HepG2 (cell line): ENCODE measurements around the gene HOXA6. TPM values are rescaled to one million over a fixed set of nuclear protein-coding genes. Genes with fewer than 3 reads are reported as not detected.
A peak's percentile ranks its signal among the peaks of the same experiment; 100 is the strongest.

Experiments
- ATAC-seq: fragments of 200-7000 bp; cut with Tn5 transposase; 3 replicates; pipeline ENCODE4 v1.9.1; 2020; ENCODE audit warnings: mild to moderate bottlenecking, moderate library complexity
- BruUV-seq: library from RNA; stranded (reverse); fragments of 400-500 nt; replicated peaks from 2 replicates; lab custom pipeline; 2021; lab: Mats Ljungman, UMichigan
- CTCF ChIA-PET: fragments of 300-600 bp; formaldehyde crosslinking; extraction: SDS; loops from one replicate; lab custom pipeline; 2021; ENCODE audit warnings: low total read pairs, inconsistent platforms, low intra/inter-chr PET ratio; lab: Yijun Ruan, JAX
- POLR2A ChIA-PET: fragments of 350-600 bp; sonication (Branson Sonifier 250); formaldehyde crosslinking; loops from one replicate; lab custom pipeline; 2020; ENCODE audit warnings: antibody characterized with exemption, inconsistent platforms; lab: Yijun Ruan, JAX
- DNase-seq: peaks from one replicate; pipeline ENCODE4 v3.0.0-alpha.2; 2015; ENCODE audit warnings: low spot score
- FAIRE-seq: peaks from 3 replicates; lab custom pipeline; 2011; peaks lifted over from hg19 to GRCh38; lab: Jason Lieb, UNC
- H2AFZ ChIP-seq: one replicate; pipeline ENCODE4 v1.6.1; 2011; ENCODE audit warnings: low read length, inconsistent platforms
- H3K27ac ChIP-seq: fragments of 300-600 bp; 3 replicates; pipeline ENCODE4 v1.8.0; 2011; ENCODE audit warnings: mixed run types, mild to moderate bottlenecking, mixed read lengths, low read length, inconsistent platforms; ENCODE audit not compliant: insufficient read depth; ENCODE audit errors: extremely low read length
- H3K27me3 ChIP-seq, 2 experiments: fragments of 200-600 bp in 1 of 2; 2 replicates in 1 of 2; 3 replicates in 1 of 2; pipeline versions ENCODE4 v1.6.0 to v1.8.0; 2011; ENCODE audit warnings: low read length in 2 of 2, mild to moderate bottlenecking in 2 of 2, moderate library complexity in 2 of 2, inconsistent platforms in 1 of 2; ENCODE audit not compliant: insufficient read depth in 2 of 2, control insufficient read depth in 1 of 2
- H3K36me3 ChIP-seq, 2 experiments: fragments of 200-600 bp in 1 of 2; replicated peaks in 1 of 2; 2 replicates in 1 of 2; 3 replicates in 1 of 2; pipeline versions ENCODE4 v1.5.1 to v1.8.0; 2011; ENCODE audit warnings: low read length in 2 of 2, inconsistent platforms in 1 of 2; ENCODE audit not compliant: insufficient read depth in 2 of 2, control insufficient read depth in 1 of 2
- H3K4me1 ChIP-seq: 2 replicates; pipeline ENCODE4 v1.5.1; 2012; ENCODE audit warnings: low read length, inconsistent platforms; ENCODE audit not compliant: insufficient read depth
- H3K4me2 ChIP-seq: 2 replicates; pipeline ENCODE4 v1.6.0; 2011; ENCODE audit warnings: low read depth, low read length, inconsistent platforms
- H3K4me3 ChIP-seq, 3 experiments: fragments of 200-600 bp in 1 of 3; sonication (generic), shearing (Covaris generic) in 1 of 3; replicated peaks in 1 of 3; 2 replicates each; pipeline ENCODE4 v1.5.1; 2011 to 2016; ENCODE audit warnings: low read length in 3 of 3, inconsistent platforms in 2 of 3, low read depth in 2 of 3, mild to moderate bottlenecking in 2 of 3, control low read depth in 1 of 3, mixed read lengths in 1 of 3; ENCODE audit not compliant: insufficient read depth in 1 of 3
- H3K79me2 ChIP-seq: one replicate; pipeline ENCODE4 v1.6.1; 2011; ENCODE audit warnings: low read length, inconsistent platforms; ENCODE audit not compliant: insufficient read depth
- H3K9ac ChIP-seq: 2 replicates; pipeline ENCODE4 v1.6.0; 2011; ENCODE audit warnings: mild to moderate bottlenecking, low read depth, low read length, inconsistent platforms; ENCODE audit not compliant: insufficient read depth
- H3K9me3 ChIP-seq: 2 replicates; pipeline ENCODE4 v1.5.1; 2012; ENCODE audit warnings: mild to moderate bottlenecking, low read length
- H4K20me1 ChIP-seq: 2 replicates; pipeline ENCODE4 v1.6.0; 2011; ENCODE audit warnings: inconsistent platforms, mild to moderate bottlenecking, low read length, moderate library complexity; ENCODE audit not compliant: insufficient read depth
- FOSL2 ChIP-seq: sonication (generic); formaldehyde crosslinking; IDR thresholded peaks from 2 replicates; pipeline ENCODE4 v1.4.0; 2020; ENCODE audit warnings: missing genetic modification reagents
- NFIB ChIP-seq: sonication (generic); formaldehyde crosslinking; IDR thresholded peaks from 2 replicates; pipeline ENCODE4 v1.9.0; 2021; ENCODE audit warnings: missing genetic modification reagents, mild to moderate bottlenecking, borderline replicate concordance
- WGBS: methylation state at CpG from one replicate; pipeline ENCODE4 v1.1.6; 2017; ENCODE audit warnings: low lambda C conversion rate; 5-methylcytosine and 5-hydroxymethylcytosine counted together
- in situ Hi-C: cut with HindIII; loops from 2 replicates; pipeline ENCODE4 v1.10.0; 2017; ENCODE audit warnings: low pct_unique_long_range_greater_than_20kb; ENCODE audit not compliant: extremely low pct_ligation_motif_present
- intact Hi-C: fragments of 100-400 bp; cut with micrococcal nuclease; formaldehyde crosslinking; loops from one replicate; pipeline ENCODE4 v1.10.0; 2022; ENCODE audit not compliant: unreplicated experiment
- polyA plus RNA-seq, 8 experiments: library from polyadenylated mRNA; depleted of rRNA in 3 of 8; stranded (reverse) in 7 of 8; unstranded in 1 of 8; fragments of >200 nt; fragmentation: Illumina TruSeq in 4 of 8; extraction: Trizol in 4 of 8; gene quantifications; 2 replicates each; pipeline versions ENCODE4 v1.2.1 to v1.2.3, GENCODE V29; 2011 to 2016; ENCODE audit warnings: low read depth in 4 of 8, missing spikeins in 1 of 8, mixed read lengths in 1 of 8; ENCODE audit not compliant: insufficient read depth in 1 of 8
- total RNA-seq, 5 experiments: library from RNA; depleted of rRNA; stranded (reverse); fragments of >200 nt; fragmentation: Illumina TruSeq; extraction: Trizol; gene quantifications; 2 replicates each; pipeline ENCODE4 v1.2.3, GENCODE V29; 2016; ENCODE audit warnings: low read depth in 1 of 5
- TF ChIP-seq, protein P1 (sequence below): sonication (generic); formaldehyde crosslinking; IDR thresholded peaks from 2 replicates; pipeline ENCODE4 v1.8.1; 2022; ENCODE audit warnings: mild to moderate bottlenecking, missing genetic modification reagents
- TF ChIP-seq, protein P2 (sequence below): sonication (generic); formaldehyde crosslinking; conservative IDR thresholded peaks from 2 replicates; pipeline ENCODE4 v1.4.0; 2020; ENCODE audit warnings: missing genetic modification reagents

HOXA6 gene
- total and polyA plus RNA-seq, 2 of the 13 experiments (the other 11 are each of a cell fraction or from before 2014, with no cell fraction given), result 1.3 to 1.5 TPM

DNA sequence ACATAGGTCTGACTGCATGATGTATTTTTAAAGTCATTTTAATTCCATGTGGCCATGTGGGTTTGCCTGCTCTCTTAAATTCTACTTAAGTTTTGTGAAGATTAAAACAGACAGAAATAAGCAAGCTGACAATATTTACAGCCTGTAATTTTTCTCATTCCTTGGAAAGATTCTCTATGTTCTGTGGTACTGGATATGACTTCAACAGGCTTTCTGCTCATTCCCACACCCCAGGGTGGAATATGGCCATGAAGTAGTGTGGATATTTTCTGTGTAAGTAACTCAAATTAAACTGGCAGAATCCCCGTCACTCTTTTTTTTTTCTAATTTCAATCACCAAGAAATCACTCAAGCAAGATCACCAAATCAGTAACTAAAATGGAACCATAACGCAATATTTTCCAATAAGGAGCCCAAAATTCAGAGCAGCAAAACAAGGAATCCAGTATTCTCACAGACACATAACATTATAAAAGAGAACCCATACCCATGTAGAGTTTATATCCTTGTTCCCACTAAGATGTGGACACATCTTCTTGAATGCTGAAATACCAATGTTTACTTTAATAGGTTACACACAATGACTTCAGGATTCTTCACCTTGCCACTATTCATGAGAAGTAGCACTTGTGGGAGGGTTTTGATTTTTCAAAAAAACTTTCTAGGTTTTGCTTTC, 9.8 kb downstream of the HOXA6 start (continued):
- TF ChIP-seq, protein P1, sequence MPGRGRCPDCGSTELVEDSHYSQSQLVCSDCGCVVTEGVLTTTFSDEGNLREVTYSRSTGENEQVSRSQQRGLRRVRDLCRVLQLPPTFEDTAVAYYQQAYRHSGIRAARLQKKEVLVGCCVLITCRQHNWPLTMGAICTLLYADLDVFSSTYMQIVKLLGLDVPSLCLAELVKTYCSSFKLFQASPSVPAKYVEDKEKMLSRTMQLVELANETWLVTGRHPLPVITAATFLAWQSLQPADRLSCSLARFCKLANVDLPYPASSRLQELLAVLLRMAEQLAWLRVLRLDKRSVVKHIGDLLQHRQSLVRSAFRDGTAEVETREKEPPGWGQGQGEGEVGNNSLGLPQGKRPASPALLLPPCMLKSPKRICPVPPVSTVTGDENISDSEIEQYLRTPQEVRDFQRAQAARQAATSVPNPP (CRISPR knock-in tag), result no peak
- TF ChIP-seq, protein P2, sequence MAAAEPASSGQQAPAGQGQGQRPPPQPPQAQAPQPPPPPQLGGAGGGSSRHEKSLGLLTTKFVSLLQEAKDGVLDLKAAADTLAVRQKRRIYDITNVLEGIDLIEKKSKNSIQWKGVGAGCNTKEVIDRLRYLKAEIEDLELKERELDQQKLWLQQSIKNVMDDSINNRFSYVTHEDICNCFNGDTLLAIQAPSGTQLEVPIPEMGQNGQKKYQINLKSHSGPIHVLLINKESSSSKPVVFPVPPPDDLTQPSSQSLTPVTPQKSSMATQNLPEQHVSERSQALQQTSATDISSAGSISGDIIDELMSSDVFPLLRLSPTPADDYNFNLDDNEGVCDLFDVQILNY (CRISPR knock-in tag), result no peak
- TF ChIP-seq, all 625 proteins: peak for 0

DNA sequence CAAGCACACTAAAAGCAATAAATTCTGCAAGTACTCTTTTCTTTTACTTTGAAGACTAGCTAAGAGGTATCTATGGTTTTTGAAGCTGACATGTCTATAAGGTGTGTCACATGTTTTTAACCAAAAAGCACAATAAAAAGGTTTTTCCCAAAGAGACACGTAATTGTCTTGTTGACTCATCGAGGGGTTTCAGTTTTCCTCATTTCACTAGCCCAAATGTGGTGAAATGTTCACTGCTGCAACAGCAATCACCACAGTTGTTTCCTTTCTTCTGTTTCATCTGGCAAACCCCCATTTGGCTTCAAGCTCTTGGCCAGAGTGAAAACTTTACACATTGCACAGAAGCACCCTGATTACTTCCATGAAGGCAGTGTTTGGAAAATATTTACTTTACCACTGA, 13.2 kb downstream of the HOXA6 start:
- POLR2A ChIA-PET, result interaction anchor here (0.8 to 5.0 kb wide), 5 partner anchors 13 to 934 kb away, joined by 3 to 118 read pairs (median 4); partner anchors contain the start of gene SKAP2
- Histone ChIP-seq H3K27me3 (no peaks in the 10 kb centered on the region), H3K36me3 (no peaks in the 10 kb centered on the region), H3K9me3 (no peaks in the 10 kb centered on the region), H3K79me2 (no peaks in the 10 kb centered on the region), H3K9ac (no peak overlapping the region; the same call in 1 of the 2 replicates), H3K4me1 (peaks cover 66% of the 10 kb centered on the region), H3K4me2 (peak overlapping the region; percentile 76), H3K27ac (peak overlapping the region; percentile 67), H4K20me1 (no peaks in the 10 kb centered on the region), H3K4me3 (peak overlapping the region in 1 of 3 experiments; percentile 23; a peak in 2 of 6 replicates), H2AFZ (no peak overlapping the region)
- in situ Hi-C loops (no loop called here), intact Hi-C loops (loop anchor here (5.0 kb wide), 1 partner anchor 167 kb away; no protein-coding TSS in a partner anchor)
- CTCF ChIA-PET, result interaction anchor here (0.8 kb wide), 1 partner anchor 281 kb away, joined by 4 read pairs; no protein-coding TSS in a partner anchor
- ATAC-seq, result no peak
- 22% methylated on average over 2 of the region's 2 CpGs for WGBS
- FAIRE-seq, result peak; percentile 42
- BruUV-seq, result no TSS peak
- TF ChIP-seq FOSL2 (CRISPR knock-in tag) (0 out of 2 replicates have a peak, but pooled peaks have one; percentile 14), NFIB (no peak)
- DNase-seq, result peak; percentile 40
